Stomach (tissue), 9 donors: ENCODE results near the gene CCSER1. TPM values are rescaled to one million over a fixed set of nuclear protein-coding genes. Genes with fewer than 3 reads are reported as not detected.

Experiments
- DNase-seq, 2 donors: peaks; one replicate each; pipeline versions ENCODE4 v3.0.0 to v3.0.0-alpha.2; 2013 to 2019
- H3K27ac ChIP-seq, 5 donors: fragments of 200-600 bp in 4 of 5; sonication (generic) in 4 of 5; one replicate each; pipeline ENCODE4 v1.5.1; 2013 to 2019; ENCODE audit warnings: mild to moderate bottlenecking in 1 of 5, moderate library complexity in 1 of 5
- H3K27me3 ChIP-seq, 3 donors: fragments of 200-600 bp; sonication (generic); one replicate each; pipeline ENCODE4 v1.5.1; 2017 to 2019; ENCODE audit warnings: mixed run types in 1 of 3
- H3K36me3 ChIP-seq, 4 donors: fragments of 200-600 bp; sonication (generic); 1 replicate in 3 of 4; 2 replicates in 1 of 4; pipeline ENCODE4 v1.5.1; 2016 to 2019
- H3K4me1 ChIP-seq, 4 donors: fragments of 200-600 bp; sonication (generic); one replicate each; pipeline ENCODE4 v1.5.1; 2016 to 2019
- H3K4me3 ChIP-seq, 4 donors: fragments of 200-600 bp; sonication (generic) in 3 of 4; one replicate each; pipeline ENCODE4 v1.5.1; 2016 to 2019; ENCODE audit warnings: mild to moderate bottlenecking in 1 of 4
- H3K9me3 ChIP-seq, 4 donors: fragments of 200-600 bp; sonication (generic); one replicate each; pipeline ENCODE4 v1.5.1; 2016 to 2019
- CTCF ChIP-seq, 7 experiments: fragments of 450-650 bp in 4 of 7; fragments of 200-600 bp in 3 of 7; sonication (generic) in 3 of 7; IDR thresholded peaks; one replicate each; pipeline ENCODE4 v1.5.1; 2016 to 2019; ENCODE audit warnings: antibody characterized with exemption in 7 of 7, control low read depth in 2 of 7, mild to moderate bottlenecking in 1 of 7
- EP300 ChIP-seq: sonication (generic); formaldehyde crosslinking; IDR thresholded peaks from one replicate; pipeline ENCODE4 v1.6.1; 2017; ENCODE audit warnings: antibody characterized with exemption
- POLR2A ChIP-seq, 4 donors: fragments of 450-650 bp; IDR thresholded peaks; one replicate each; pipeline ENCODE4 v1.6.1; 2016; ENCODE audit warnings: antibody characterized with exemption in 4 of 4, control low read depth in 2 of 4, mild to moderate bottlenecking in 1 of 4, moderate library complexity in 1 of 4
- POLR2AphosphoS5 ChIP-seq, 3 donors: sonication (generic); formaldehyde crosslinking; IDR thresholded peaks; one replicate each; pipeline ENCODE4 v1.6.1; 2016; ENCODE audit warnings: antibody characterized with exemption in 3 of 3
- WGBS, 5 donors: extraction: QIAGEN DNeasy Blood & Tissue Kit in 3 of 5; methylation state at CpG; one replicate each; pipeline versions ENCODE4 v1.1.5 to v1.1.7; 2013 to 2018; 5-methylcytosine and 5-hydroxymethylcytosine counted together
- intact Hi-C: fragments of 100-400 bp; cut with DNase I; formaldehyde crosslinking; loops from one replicate; pipeline ENCODE4 v1.15.1; 2023; ENCODE audit warnings: low total_unique reads
- polyA plus RNA-seq, 3 donors: library from polyadenylated mRNA; stranded (reverse); fragments of 200-250 nt; gene quantifications; one replicate each; pipeline ENCODE4 v1.2.3, GENCODE V29; 2013
- total RNA-seq, 5 donors: library from RNA; depleted of rRNA; stranded (reverse); fragments of >200 nt; gene quantifications; one replicate each; pipeline versions ENCODE4 v1.1.0 to v1.2.3, GENCODE V29; 2014 to 2016
- donor health status: healthy with polysubstance abuse.
- donor health status: Bipolar disorder and iron deficiency.
- donor health status: healthy.

CCSER1 gene
- total and polyA plus RNA-seq, 8 donors, result 0.33 to 149 (median 15.2) TPM

GRCh38 chr4:90727938-90728337, 600.7 kb downstream of the CCSER1 start:
- Histone ChIP-seq H3K27ac (no peak overlapping the region), H3K27me3 (no peaks in the 10 kb centered on the region), H3K4me3 (no peak overlapping the region), H3K9me3 (no peaks in the 10 kb centered on the region), H3K36me3 (no peaks in the 10 kb centered on the region), H3K4me1 (no peaks in the 10 kb centered on the region)
- TF ChIP-seq CTCF (IDR thresholded peaks at IDR 0.05), result no peak
- no peak for TF ChIP-seq EP300
- no peak for TF ChIP-seq POLR2AphosphoS5 (IDR thresholded peaks at IDR 0.05)
- TF ChIP-seq POLR2A (IDR thresholded peaks at IDR 0.05), result no peak
- intact Hi-C loops, result no loop called here
- no peak for DNase-seq

- TF ChIP-seq POLR2AphosphoS5 (IDR thresholded peaks at IDR 0.05) (no peak), POLR2A (IDR thresholded peaks at IDR 0.05) (no peak), CTCF (IDR thresholded peaks at IDR 0.05) (no peak)
These were observed 603.6 kb downstream of the CCSER1 start for GRCh38 chr4:90730752-90731151.

GRCh38 chr4:90733211-90733610, 606.0 kb downstream of the CCSER1 start:
- TF ChIP-seq POLR2A (IDR thresholded peaks at IDR 0.05) (no peak), EP300 (no peak), CTCF (IDR thresholded peaks at IDR 0.05) (no peak), POLR2AphosphoS5 (IDR thresholded peaks at IDR 0.05) (no peak)
- Histone ChIP-seq H3K27me3 (no peaks in the 10 kb centered on the region), H3K4me1 (no peaks in the 10 kb centered on the region), H3K27ac (no peak overlapping the region), H3K9me3 (no peaks in the 10 kb centered on the region), H3K36me3 (no peaks in the 10 kb centered on the region), H3K4me3 (no peak overlapping the region)
- DNase-seq, result no peak
- 77 to 93% (median 90%) methylated on average over 1 of the region's 1 CpG for WGBS, 5 donors
- intact Hi-C loops, result no loop called here

More at GRCh38 chr4:90730752-90731151, 603.6 kb downstream of the CCSER1 start:
- WGBS, 5 donors, result 30 to 65% (median 50%) methylated on average over 1 of the region's 1 CpG
- Histone ChIP-seq H3K36me3 (no peaks in the 10 kb centered on the region), H3K4me1 (no peaks in the 10 kb centered on the region), H3K9me3 (no peaks in the 10 kb centered on the region), H3K27me3 (no peaks in the 10 kb centered on the region), H3K27ac (no peak overlapping the region), H3K4me3 (no peak overlapping the region)
- DNase-seq, result no peak
- intact Hi-C loops, result no loop called here

GRCh38 chr4:90745176-90745575, 618.0 kb downstream of the CCSER1 start:
- Histone ChIP-seq H3K9me3 (peaks cover 0 to 2% (median 0%) of the 10 kb centered on the region in 4 donors), H3K4me3 (no peak overlapping the region), H3K27me3 (no peaks in the 10 kb centered on the region), H3K36me3 (no peaks in the 10 kb centered on the region), H3K27ac (no peak overlapping the region), H3K4me1 (no peaks in the 10 kb centered on the region)
- TF ChIP-seq CTCF (IDR thresholded peaks at IDR 0.05) (no peak), EP300 (no peak), POLR2A (IDR thresholded peaks at IDR 0.05) (no peak), POLR2AphosphoS5 (IDR thresholded peaks at IDR 0.05) (no peak)
- intact Hi-C loops, result no loop called here
- WGBS, 5 donors, result 93 to 95% (median 94%) methylated on average over 4 of the region's 4 CpGs
- no peak for DNase-seq
